Measurements from ENCODE around the gene CDH13.

- TF ChIP-seq MYC (IDR thresholded peaks at IDR 0.05; ENCODE audit: low read depth, low read length), result no peak
- TF ChIP-seq, protein P1, sequence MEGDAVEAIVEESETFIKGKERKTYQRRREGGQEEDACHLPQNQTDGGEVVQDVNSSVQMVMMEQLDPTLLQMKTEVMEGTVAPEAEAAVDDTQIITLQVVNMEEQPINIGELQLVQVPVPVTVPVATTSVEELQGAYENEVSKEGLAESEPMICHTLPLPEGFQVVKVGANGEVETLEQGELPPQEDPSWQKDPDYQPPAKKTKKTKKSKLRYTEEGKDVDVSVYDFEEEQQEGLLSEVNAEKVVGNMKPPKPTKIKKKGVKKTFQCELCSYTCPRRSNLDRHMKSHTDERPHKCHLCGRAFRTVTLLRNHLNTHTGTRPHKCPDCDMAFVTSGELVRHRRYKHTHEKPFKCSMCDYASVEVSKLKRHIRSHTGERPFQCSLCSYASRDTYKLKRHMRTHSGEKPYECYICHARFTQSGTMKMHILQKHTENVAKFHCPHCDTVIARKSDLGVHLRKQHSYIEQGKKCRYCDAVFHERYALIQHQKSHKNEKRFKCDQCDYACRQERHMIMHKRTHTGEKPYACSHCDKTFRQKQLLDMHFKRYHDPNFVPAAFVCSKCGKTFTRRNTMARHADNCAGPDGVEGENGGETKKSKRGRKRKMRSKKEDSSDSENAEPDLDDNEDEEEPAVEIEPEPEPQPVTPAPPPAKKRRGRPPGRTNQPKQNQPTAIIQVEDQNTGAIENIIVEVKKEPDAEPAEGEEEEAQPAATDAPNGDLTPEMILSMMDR (IDR thresholded peaks at IDR 0.05; ENCODE audit: extremely low read depth in 1 of 2, insufficient read depth in 1 of 2, low read depth in 1 of 2, low read length in 2 of 2), result no peak
- no peak for TF ChIP-seq FOS (IDR thresholded peaks at IDR 0.05; ENCODE audit: borderline replicate concordance, insufficient read depth, low read length)
- TF ChIP-seq POLR2A (IDR thresholded peaks at IDR 0.05; ENCODE audit: low read depth, low read length), result no peak
- no peak for TF ChIP-seq GATA2 (IDR thresholded peaks at IDR 0.05; ENCODE audit: insufficient read depth, insufficient read length, low read depth, low read length)
- TF ChIP-seq, protein P2, sequence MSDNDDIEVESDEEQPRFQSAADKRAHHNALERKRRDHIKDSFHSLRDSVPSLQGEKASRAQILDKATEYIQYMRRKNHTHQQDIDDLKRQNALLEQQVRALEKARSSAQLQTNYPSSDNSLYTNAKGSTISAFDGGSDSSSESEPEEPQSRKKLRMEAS (IDR thresholded peaks at IDR 0.05; ENCODE audit: insufficient read depth, insufficient read length), result no peak
- TF ChIP-seq EZH2 (IDR thresholded peaks at IDR 0.05; ENCODE audit: borderline replicate concordance, low read depth, low read length, severe bottlenecking), result no peak
- TF ChIP-seq POLR2AphosphoS5 (IDR thresholded peaks at IDR 0.05; ENCODE audit: insufficient read depth, low read depth, low read length), result no peak
Observed at GRCh38 chr16:82846806-82847205, 220.0 kb downstream of the CDH13 start.

All from endothelial cell of umbilical vein (primary cell).